HEK293 (cell line): ENCODE data around the gene STOX1.

Experiments used
- CTCF ChIA-PET: fragments of 350-600 bp; formaldehyde crosslinking; extraction: SDS; loops from one replicate; lab custom pipeline; 2021; ENCODE audit warnings: antibody characterized with exemption; lab: Yijun Ruan, JAX
- POLR2A ChIA-PET: fragments of 300-600 bp; formaldehyde crosslinking; extraction: SDS; loops from one replicate; lab custom pipeline; 2020; ENCODE audit warnings: antibody characterized with exemption, inconsistent platforms; lab: Yijun Ruan, JAX
- H3K27ac ChIP-seq: fragments of 200-500 bp; sonication (Bioruptor generic); 2 replicates; pipeline ENCODE4 v1.5.1; 2014; ENCODE audit warnings: low read depth, low read length, control low read depth, inconsistent platforms; ENCODE audit errors: extremely low read depth
- H3K36me3 ChIP-seq, 2 experiments: fragments of 200-500 bp in 1 of 2; sonication (Bioruptor generic) in 1 of 2; 1 replicate in 1 of 2; 2 replicates in 1 of 2; pipeline ENCODE4 v1.5.1; 2014 to 2017; ENCODE audit warnings: inconsistent platforms in 2 of 2, low read length in 2 of 2; ENCODE audit not compliant: control insufficient read depth in 2 of 2, insufficient read depth in 1 of 2
- H3K4me1 ChIP-seq: fragments of 200-500 bp; sonication (Bioruptor generic); 2 replicates; pipeline ENCODE4 v1.5.1; 2014; ENCODE audit warnings: mild to moderate bottlenecking, low read length, inconsistent platforms; ENCODE audit not compliant: control insufficient read depth, insufficient read depth
- H3K4me3 ChIP-seq: 2 replicates; pipeline ENCODE4 v1.5.1; 2011; ENCODE audit warnings: low read depth, mild to moderate bottlenecking, control low read depth, low read length, moderate library complexity
- H3K9me3 ChIP-seq: fragments of 200-500 bp; sonication (Bioruptor generic); 2 replicates; pipeline ENCODE4 v1.5.1; 2014; ENCODE audit warnings: low read depth, low read length, inconsistent platforms; ENCODE audit not compliant: control insufficient read depth, insufficient read depth
- KLF10 ChIP-seq: fragments of 450-650 bp; IDR thresholded peaks from 2 replicates; pipeline ENCODE4 v1.5.1; 2018; ENCODE audit warnings: missing biosample characterization, mild to moderate bottlenecking, missing genetic modification characterization
- PRDM1 ChIP-seq: fragments of 450-650 bp; formaldehyde crosslinking; IDR thresholded peaks from 2 replicates; pipeline ENCODE4; 2016; ENCODE audit warnings: missing biosample characterization, missing genetic modification characterization
- SP2 ChIP-seq: fragments of 450-650 bp; formaldehyde crosslinking; IDR thresholded peaks from 2 replicates; pipeline ENCODE4 v1.5.1; 2016; ENCODE audit warnings: missing biosample characterization, missing genetic modification characterization
- SP3 ChIP-seq: fragments of 450-650 bp; formaldehyde crosslinking; IDR thresholded peaks from 2 replicates; pipeline ENCODE4 v1.5.1; 2016; ENCODE audit warnings: missing biosample characterization, missing genetic modification characterization
- ZBTB8A ChIP-seq: fragments of 450-650 bp; formaldehyde crosslinking; IDR thresholded peaks from 2 replicates; pipeline ENCODE4 v1.5.1; 2016; ENCODE audit warnings: missing biosample characterization, missing genetic modification characterization
- ZNF114 ChIP-seq: fragments of 450-650 bp; formaldehyde crosslinking; IDR thresholded peaks from 2 replicates; pipeline ENCODE4 v1.5.0; 2017; ENCODE audit warnings: missing biosample characterization, missing genetic modification characterization
- ZNF16 ChIP-seq: fragments of 450-650 bp; formaldehyde crosslinking; IDR thresholded peaks from 2 replicates; pipeline ENCODE4 v1.5.1; 2016; ENCODE audit warnings: low read depth, missing biosample characterization, missing genetic modification characterization
- ZNF302 ChIP-seq: fragments of 450-650 bp; formaldehyde crosslinking; IDR thresholded peaks from 2 replicates; pipeline ENCODE4 v1.5.1; 2016; ENCODE audit warnings: missing biosample characterization, missing genetic modification characterization, low read depth
- ZNF350 ChIP-seq: fragments of 450-650 bp; formaldehyde crosslinking; IDR thresholded peaks from 2 replicates; pipeline ENCODE4 v1.5.0; 2017; ENCODE audit warnings: missing biosample characterization, mild to moderate bottlenecking, missing genetic modification characterization
- ZNF514 ChIP-seq: fragments of 450-650 bp; formaldehyde crosslinking; IDR thresholded peaks from 2 replicates; pipeline ENCODE4 v1.5.1; 2016; ENCODE audit warnings: missing biosample characterization, missing genetic modification characterization
- ZNF549 ChIP-seq: fragments of 450-650 bp; IDR thresholded peaks from 2 replicates; pipeline ENCODE4 v1.5.1; 2018; ENCODE audit warnings: missing biosample characterization, missing genetic modification characterization, mild to moderate bottlenecking, inconsistent platforms, moderate library complexity
- ZNF555 ChIP-seq: fragments of 450-650 bp; formaldehyde crosslinking; conservative IDR thresholded peaks from 2 replicates; pipeline ENCODE4 v1.5.1; 2017; ENCODE audit warnings: missing biosample characterization, mild to moderate bottlenecking, missing genetic modification characterization, inconsistent platforms
- ZNF561 ChIP-seq: fragments of 450-650 bp; IDR thresholded peaks from 2 replicates; pipeline ENCODE4 v1.5.1; 2018; ENCODE audit warnings: missing biosample characterization, missing genetic modification characterization, borderline replicate concordance
- ZNF571 ChIP-seq: fragments of 450-650 bp; formaldehyde crosslinking; IDR thresholded peaks from 2 replicates; pipeline ENCODE4 v1.5.0; 2017; ENCODE audit warnings: missing biosample characterization, missing genetic modification characterization
- ZNF624 ChIP-seq: fragments of 450-650 bp; formaldehyde crosslinking; IDR thresholded peaks from 2 replicates; pipeline ENCODE4 v1.5.1; 2017; ENCODE audit warnings: missing biosample characterization, missing genetic modification characterization
- ZNF76 ChIP-seq: fragments of 450-650 bp; formaldehyde crosslinking; IDR thresholded peaks from 2 replicates; pipeline ENCODE4; 2016; ENCODE audit warnings: low read depth, missing biosample characterization, missing genetic modification characterization, borderline replicate concordance
- ZSCAN16 ChIP-seq: fragments of 450-650 bp; formaldehyde crosslinking; IDR thresholded peaks from 2 replicates; pipeline ENCODE4 v1.5.1; 2016; ENCODE audit warnings: missing biosample characterization, missing genetic modification characterization
- ZXDB ChIP-seq: fragments of 450-650 bp; formaldehyde crosslinking; IDR thresholded peaks from 2 replicates; pipeline ENCODE4 v1.5.1; 2016; ENCODE audit warnings: missing biosample characterization, missing genetic modification characterization
- TF ChIP-seq, protein P1 (sequence below): fragments of 450-650 bp; formaldehyde crosslinking; IDR thresholded peaks from 2 replicates; pipeline ENCODE4 v1.5.1; 2017; ENCODE audit warnings: missing biosample characterization, missing genetic modification characterization
- TF ChIP-seq, protein P2 (sequence below): fragments of 450-650 bp; formaldehyde crosslinking; IDR thresholded peaks from 2 replicates; pipeline ENCODE4 v1.5.1; 2016; ENCODE audit warnings: missing biosample characterization, missing genetic modification characterization
- TF ChIP-seq, protein P3 (sequence below): fragments of 450-650 bp; IDR thresholded peaks from 2 replicates; pipeline ENCODE4 v1.5.1; 2018; ENCODE audit warnings: missing biosample characterization, mild to moderate bottlenecking, missing genetic modification characterization
- TF ChIP-seq, protein P4 (sequence below): fragments of 450-650 bp; formaldehyde crosslinking; IDR thresholded peaks from 2 replicates; pipeline ENCODE4 v1.5.1; 2016; ENCODE audit warnings: missing biosample characterization, missing genetic modification characterization
- TF ChIP-seq, protein P5 (sequence below): fragments of 450-650 bp; formaldehyde crosslinking; IDR thresholded peaks from 2 replicates; pipeline ENCODE4 v1.5.1; 2016; ENCODE audit warnings: missing biosample characterization, missing genetic modification characterization

The STOX1 gene

DNA sequence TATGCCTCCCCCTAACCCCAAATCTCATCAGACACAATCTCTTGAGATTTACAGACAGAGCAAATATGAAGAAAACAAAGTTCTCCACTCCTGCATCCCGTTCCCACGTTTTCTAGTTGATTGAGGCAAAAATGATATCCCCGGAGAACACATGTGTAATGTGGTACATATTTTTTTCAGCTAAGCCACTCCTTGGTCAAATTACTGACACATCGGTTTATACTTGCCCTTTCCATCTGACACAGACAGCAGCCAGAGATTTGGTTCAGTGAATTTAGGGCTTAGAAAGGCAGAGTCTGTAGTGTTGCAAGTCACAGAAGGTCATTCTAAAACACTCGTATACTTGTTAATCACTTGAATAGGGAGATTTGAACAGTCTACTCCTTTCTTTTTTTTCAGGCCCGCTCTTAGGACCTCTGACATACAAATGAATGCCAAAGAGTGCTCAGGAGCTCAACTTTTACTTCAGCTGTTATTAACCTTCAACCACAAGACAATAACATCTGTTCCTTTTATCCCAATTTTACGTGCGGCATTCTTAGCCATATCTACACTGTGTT, 71.9 kb downstream of the STOX1 start:
- ChIA-PET POLR2A (no interaction called here), CTCF (interaction anchor here (0.6 to 1.5 kb wide), 5 partner anchors 103 to 321 kb away, joined by 3 read pairs; no protein-coding TSS in a partner anchor)
- H3K27ac ChIP-seq, result no peak overlapping the region
- TF ChIP-seq, protein P1, sequence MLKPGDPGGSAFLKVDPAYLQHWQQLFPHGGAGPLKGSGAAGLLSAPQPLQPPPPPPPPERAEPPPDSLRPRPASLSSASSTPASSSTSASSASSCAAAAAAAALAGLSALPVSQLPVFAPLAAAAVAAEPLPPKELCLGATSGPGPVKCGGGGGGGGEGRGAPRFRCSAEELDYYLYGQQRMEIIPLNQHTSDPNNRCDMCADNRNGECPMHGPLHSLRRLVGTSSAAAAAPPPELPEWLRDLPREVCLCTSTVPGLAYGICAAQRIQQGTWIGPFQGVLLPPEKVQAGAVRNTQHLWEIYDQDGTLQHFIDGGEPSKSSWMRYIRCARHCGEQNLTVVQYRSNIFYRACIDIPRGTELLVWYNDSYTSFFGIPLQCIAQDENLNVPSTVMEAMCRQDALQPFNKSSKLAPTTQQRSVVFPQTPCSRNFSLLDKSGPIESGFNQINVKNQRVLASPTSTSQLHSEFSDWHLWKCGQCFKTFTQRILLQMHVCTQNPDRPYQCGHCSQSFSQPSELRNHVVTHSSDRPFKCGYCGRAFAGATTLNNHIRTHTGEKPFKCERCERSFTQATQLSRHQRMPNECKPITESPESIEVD (tag by site-specific recombination), result no peak
- TF ChIP-seq ZNF76 (no peak), ZNF555 (tag by site-specific recombination) (no peak), ZNF561 (tag by site-specific recombination) (no peak), SP2 (tag by site-specific recombination) (no peak), ZNF350 (no peak), ZNF302 (tag by site-specific recombination) (no peak), SP3 (no peak), ZNF514 (no peak)
- no peak overlapping the region for H3K4me3 ChIP-seq
- peaks cover 0 to 3% of the 10 kb centered on the region in 2 experiments; a peak in 1 of 3 replicates for H3K36me3 ChIP-seq
- H3K9me3 ChIP-seq, result no peaks in the 10 kb centered on the region
- 0 out of 2 replicates have a peak, but pooled peaks cover 3% of the 10 kb centered on the region for H3K4me1 ChIP-seq

DNA sequence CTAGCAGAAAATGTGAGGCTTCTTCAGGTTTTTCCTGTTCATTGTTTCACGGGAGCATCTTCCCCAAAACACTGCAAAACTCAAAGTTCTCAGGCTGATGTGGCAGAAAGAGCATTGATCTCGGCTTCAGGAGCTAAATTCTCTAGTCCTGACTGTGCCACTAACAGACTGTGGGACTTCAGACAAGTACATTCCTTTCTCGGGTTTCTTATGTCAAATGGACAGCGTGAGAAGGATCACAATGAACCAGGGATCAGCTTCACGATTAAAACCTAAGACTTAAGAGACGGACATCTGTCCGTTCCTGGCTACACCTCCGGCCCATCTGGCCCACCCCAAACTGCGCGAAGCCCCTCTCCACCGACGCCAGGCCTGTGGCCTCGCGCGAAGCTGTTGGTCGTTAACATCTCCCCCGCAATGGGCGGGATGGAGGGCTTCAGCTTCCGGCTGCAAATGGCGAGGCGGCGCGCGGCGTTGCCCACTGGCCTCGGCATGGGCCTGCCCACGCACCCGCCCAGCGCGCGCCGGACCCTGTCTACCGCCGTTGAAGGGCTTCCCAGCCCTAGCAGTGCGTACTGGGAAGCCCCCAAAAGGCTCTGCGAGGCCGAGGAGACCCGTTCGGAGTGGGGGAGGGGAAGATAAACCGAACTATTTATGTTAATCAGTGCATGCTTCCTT, 73.2 kb downstream of the STOX1 start:
- peak overlapping the region; percentile 94 for H3K27ac ChIP-seq
- ChIA-PET CTCF (interaction anchor here (0.5 to 1.5 kb wide), 6 partner anchors 71 to 492 kb away, joined by 3 to 4 read pairs (median 3); no protein-coding TSS in a partner anchor), POLR2A (interaction anchor here (0.5 to 3.1 kb wide), 12 partner anchors 15 to 1015 kb away, joined by 3 to 13 read pairs (median 4); partner anchors contain the start of genes DDX21, HNRNPH3, PBLD and STOX1)
- H3K9me3 ChIP-seq, result no peaks in the 10 kb centered on the region
- 0 out of 2 replicates have a peak, but pooled peaks cover 3% of the 10 kb centered on the region for H3K4me1 ChIP-seq
- peaks cover 0 to 7% of the 10 kb centered on the region in 2 experiments; a peak in 1 of 3 replicates for H3K36me3 ChIP-seq
- peak overlapping the region; percentile 51 for H3K4me3 ChIP-seq
- TF ChIP-seq, protein P2, sequence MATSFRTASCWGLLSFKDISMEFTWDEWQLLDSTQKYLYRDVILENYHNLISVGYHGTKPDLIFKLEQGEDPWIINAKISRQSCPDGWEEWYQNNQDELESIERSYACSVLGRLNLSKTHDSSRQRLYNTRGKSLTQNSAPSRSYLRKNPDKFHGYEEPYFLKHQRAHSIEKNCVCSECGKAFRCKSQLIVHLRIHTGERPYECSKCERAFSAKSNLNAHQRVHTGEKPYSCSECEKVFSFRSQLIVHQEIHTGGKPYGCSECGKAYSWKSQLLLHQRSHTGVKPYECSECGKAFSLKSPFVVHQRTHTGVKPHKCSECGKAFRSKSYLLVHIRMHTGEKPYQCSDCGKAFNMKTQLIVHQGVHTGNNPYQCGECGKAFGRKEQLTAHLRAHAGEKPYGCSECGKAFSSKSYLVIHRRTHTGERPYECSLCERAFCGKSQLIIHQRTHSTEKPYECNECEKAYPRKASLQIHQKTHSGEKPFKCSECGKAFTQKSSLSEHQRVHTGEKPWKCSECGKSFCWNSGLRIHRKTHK (tag by site-specific recombination), result no peak
- no peak for TF ChIP-seq KLF10
- TF ChIP-seq ZSCAN16, result no peak
- TF ChIP-seq, protein P3, sequence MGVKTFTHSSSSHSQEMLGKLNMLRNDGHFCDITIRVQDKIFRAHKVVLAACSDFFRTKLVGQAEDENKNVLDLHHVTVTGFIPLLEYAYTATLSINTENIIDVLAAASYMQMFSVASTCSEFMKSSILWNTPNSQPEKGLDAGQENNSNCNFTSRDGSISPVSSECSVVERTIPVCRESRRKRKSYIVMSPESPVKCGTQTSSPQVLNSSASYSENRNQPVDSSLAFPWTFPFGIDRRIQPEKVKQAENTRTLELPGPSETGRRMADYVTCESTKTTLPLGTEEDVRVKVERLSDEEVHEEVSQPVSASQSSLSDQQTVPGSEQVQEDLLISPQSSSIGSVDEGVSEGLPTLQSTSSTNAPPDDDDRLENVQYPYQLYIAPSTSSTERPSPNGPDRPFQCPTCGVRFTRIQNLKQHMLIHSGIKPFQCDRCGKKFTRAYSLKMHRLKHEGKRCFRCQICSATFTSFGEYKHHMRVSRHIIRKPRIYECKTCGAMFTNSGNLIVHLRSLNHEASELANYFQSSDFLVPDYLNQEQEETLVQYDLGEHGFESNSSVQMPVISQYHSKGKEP, result no peak
- no peak for TF ChIP-seq ZNF114 (tag by site-specific recombination)
- TF ChIP-seq ZNF571 (tag by site-specific recombination), result no peak
- TF ChIP-seq, protein P4, sequence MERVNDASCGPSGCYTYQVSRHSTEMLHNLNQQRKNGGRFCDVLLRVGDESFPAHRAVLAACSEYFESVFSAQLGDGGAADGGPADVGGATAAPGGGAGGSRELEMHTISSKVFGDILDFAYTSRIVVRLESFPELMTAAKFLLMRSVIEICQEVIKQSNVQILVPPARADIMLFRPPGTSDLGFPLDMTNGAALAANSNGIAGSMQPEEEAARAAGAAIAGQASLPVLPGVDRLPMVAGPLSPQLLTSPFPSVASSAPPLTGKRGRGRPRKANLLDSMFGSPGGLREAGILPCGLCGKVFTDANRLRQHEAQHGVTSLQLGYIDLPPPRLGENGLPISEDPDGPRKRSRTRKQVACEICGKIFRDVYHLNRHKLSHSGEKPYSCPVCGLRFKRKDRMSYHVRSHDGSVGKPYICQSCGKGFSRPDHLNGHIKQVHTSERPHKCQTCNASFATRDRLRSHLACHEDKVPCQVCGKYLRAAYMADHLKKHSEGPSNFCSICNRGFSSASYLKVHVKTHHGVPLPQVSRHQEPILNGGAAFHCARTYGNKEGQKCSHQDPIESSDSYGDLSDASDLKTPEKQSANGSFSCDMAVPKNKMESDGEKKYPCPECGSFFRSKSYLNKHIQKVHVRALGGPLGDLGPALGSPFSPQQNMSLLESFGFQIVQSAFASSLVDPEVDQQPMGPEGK (tag by site-specific recombination), result no peak; the same call in 1 of the 2 replicates
- TF ChIP-seq, protein P5, sequence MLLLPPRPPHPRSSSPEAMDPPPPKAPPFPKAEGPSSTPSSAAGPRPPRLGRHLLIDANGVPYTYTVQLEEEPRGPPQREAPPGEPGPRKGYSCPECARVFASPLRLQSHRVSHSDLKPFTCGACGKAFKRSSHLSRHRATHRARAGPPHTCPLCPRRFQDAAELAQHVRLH (tag by site-specific recombination), result no peak
- no peak for TF ChIP-seq ZNF549
- TF ChIP-seq ZXDB (tag by site-specific recombination), result peak; percentile 96
- TF ChIP-seq PRDM1 (tag by site-specific recombination), result no peak
- no peak for TF ChIP-seq ZNF624 (tag by site-specific recombination)
- TF ChIP-seq ZNF16 (tag by site-specific recombination), result no peak
- TF ChIP-seq ZBTB8A (tag by site-specific recombination), result peak; percentile 52
